A549 (cell line): ENCODE data around the gene CHFR. TPM values are rescaled to one million over a fixed set of nuclear protein-coding genes. Genes with fewer than 3 reads are reported as not detected.

ENCODE experiments used
- ATAC-seq, 2 experiments: fragments of 200-7000 bp in 1 of 2; fragments of >200 bp in 1 of 2; cut with Nextera tagmentation in 1 of 2; cut with Tn5 transposase in 1 of 2; 3 replicates each; pipeline versions ENCODE4 v1.8.0 to v1.9.1; 2018 to 2020; ENCODE audit warnings: mild to moderate bottlenecking in 1 of 2, moderate library complexity in 1 of 2
- CTCF ChIA-PET: fragments of 300-600 bp; sonication (Branson Sonifier 250); formaldehyde crosslinking; extraction: SDS; loops from one replicate; lab custom pipeline; 2021; ENCODE audit warnings: antibody characterized with exemption, inconsistent platforms; lab: Yijun Ruan, JAX
- POLR2A ChIA-PET: fragments of 350-600 bp; formaldehyde crosslinking; extraction: SDS; loops from one replicate; lab custom pipeline; 2021; ENCODE audit warnings: antibody characterized with exemption, inconsistent platforms; lab: Yijun Ruan, JAX
- DNase-seq, 2 experiments: peaks; one replicate each; pipeline versions ENCODE4 v3.0.0 to v3.0.0-alpha.2; 2011 to 2016; ENCODE audit warnings: low read depth in 1 of 2, low spot score in 1 of 2
- FAIRE-seq: peaks from 2 replicates; lab custom pipeline; 2011; peaks lifted over from hg19 to GRCh38; lab: Jason Lieb, UNC
- H3K27ac ChIP-seq, 2 experiments: fragments of >200 bp; sonication (Bioruptor Twin); formaldehyde crosslinking; 3 replicates each; pipeline ENCODE4 v1.5.1; 2016 to 2017
- H3K4me1 ChIP-seq: fragments of >200 bp; sonication (Bioruptor Twin); formaldehyde crosslinking; 3 replicates; pipeline ENCODE4 v1.6.1; 2016
- H3K4me2 ChIP-seq: fragments of >200 bp; sonication (Bioruptor Twin); formaldehyde crosslinking; 3 replicates; pipeline ENCODE4 v1.6.1; 2016
- H3K4me3 ChIP-seq: fragments of >200 bp; sonication (Bioruptor Twin); formaldehyde crosslinking; 3 replicates; pipeline ENCODE4 v1.5.1; 2016
- H3K9me3 ChIP-seq: fragments of >200 bp; sonication (Bioruptor Twin); formaldehyde crosslinking; 3 replicates; pipeline ENCODE4 v1.6.1; 2016
- BCL3 ChIP-seq: fragments of >200 bp; sonication (Bioruptor Twin); formaldehyde crosslinking; IDR thresholded peaks from 3 replicates; pipeline ENCODE4 v1.6.1; 2016
- EP300 ChIP-seq, 2 experiments: fragments of >200 bp; sonication (Bioruptor Twin); formaldehyde crosslinking; IDR thresholded peaks; 2 replicates in 1 of 2; 3 replicates in 1 of 2; pipeline ENCODE4 v1.6.1; 2016 to 2017
- GATA3 ChIP-seq: IDR thresholded peaks from 2 replicates; pipeline ENCODE4 v1.6.1; 2012; ENCODE audit warnings: borderline replicate concordance
- HOXB13 ChIP-seq: fragments of 250-450 bp; sonication (Bioruptor Pico); IDR thresholded peaks from 2 replicates; pipeline ENCODE4 v1.5.0; 2020; ENCODE audit warnings: low read depth, mild to moderate bottlenecking, moderate library complexity
- JUN ChIP-seq, 2 experiments: fragments of >200 bp; sonication (Bioruptor Twin); formaldehyde crosslinking; IDR thresholded peaks; 2 replicates in 1 of 2; 3 replicates in 1 of 2; pipeline ENCODE4 v1.6.1; 2016 to 2017
- KDM1A ChIP-seq: fragments of 200-600 bp; sonication (generic); IDR thresholded peaks from 2 replicates; pipeline ENCODE4 v1.6.1; 2016; ENCODE audit warnings: low read depth, mild to moderate bottlenecking
- MAFK ChIP-seq: fragments of 450-650 bp; IDR thresholded peaks from 2 replicates; pipeline ENCODE4 v1.6.1; 2014; ENCODE audit not compliant: partially characterized antibody
- MYC ChIP-seq: IDR thresholded peaks from 2 replicates; pipeline ENCODE4 v1.6.1; 2012; ENCODE audit warnings: mild to moderate bottlenecking, inconsistent platforms, low read length, improper control_type of control experiment, borderline replicate concordance
- NFE2L2 ChIP-seq: fragments of 150-350 bp; conservative IDR thresholded peaks from 2 replicates; pipeline ENCODE4 v1.6.1; 2014; ENCODE audit warnings: low read length
- PBX3 ChIP-seq: IDR thresholded peaks from 2 replicates; pipeline ENCODE4 v1.6.1; 2012
- PHF8 ChIP-seq: fragments of 200-600 bp; sonication (generic); IDR thresholded peaks from 2 replicates; pipeline ENCODE4 v1.6.1; 2016; ENCODE audit warnings: low read depth, mild to moderate bottlenecking, antibody characterized with exemption, moderate library complexity, borderline replicate concordance
- POLR2AphosphoS2 ChIP-seq: conservative IDR thresholded peaks from 2 replicates; pipeline ENCODE4 v1.6.1; 2012; ENCODE audit warnings: low read length, improper control_type of control experiment, inconsistent platforms
- RAD21 ChIP-seq, 2 experiments: fragments of >200 bp in 1 of 2; sonication (Bioruptor Twin) in 1 of 2; formaldehyde crosslinking in 1 of 2; IDR thresholded peaks in 1 of 2; conservative IDR thresholded peaks in 1 of 2; 2 replicates in 1 of 2; 3 replicates in 1 of 2; pipeline ENCODE4 v1.6.1; 2012 to 2018; ENCODE audit warnings: inconsistent platforms in 1 of 2
- SREBF2 ChIP-seq: fragments of 450-650 bp; IDR thresholded peaks from 2 replicates; pipeline ENCODE4 v1.6.1; 2014; ENCODE audit warnings: mild to moderate bottlenecking, moderate library complexity
- USF2 ChIP-seq: fragments of 450-650 bp; IDR thresholded peaks from 2 replicates; pipeline ENCODE4 v1.6.1; 2014; ENCODE audit warnings: antibody characterized with exemption
- WGBS: methylation state at CpG from one replicate; pipeline ENCODE4 v1.1.6; 2017; ENCODE audit errors: missing lambda C conversion rate; 5-methylcytosine and 5-hydroxymethylcytosine counted together
- polyA plus RNA-seq, 4 experiments: library from polyadenylated mRNA; depleted of rRNA in 3 of 4; stranded (reverse); fragments of >200 nt; fragmentation: RNase III in 1 of 4; extraction: RNeasy Plus Mini Kit Qiagen cat#74134 plus additional on column Dnase treatment in 1 of 4; gene quantifications; 2 replicates in 3 of 4; 3 replicates in 1 of 4; pipeline ENCODE4 v1.2.3, GENCODE V29; 2011 to 2017
- TF ChIP-seq, protein P1 (sequence below): fragments of >200 bp; sonication (Bioruptor Twin); formaldehyde crosslinking; IDR thresholded peaks from 3 replicates; pipeline ENCODE4 v1.5.1; 2016
- TF ChIP-seq, protein P2 (sequence below): fragments of 150-350 bp; IDR thresholded peaks from 2 replicates; pipeline ENCODE4 v1.6.1; 2014; ENCODE audit warnings: low read depth, mild to moderate bottlenecking, low read length

CHFR gene
- polyA plus RNA-seq, 2 of the 4 experiments (the other 2 are of a cell fraction): 20.9 to 38.8 TPM

DNA sequence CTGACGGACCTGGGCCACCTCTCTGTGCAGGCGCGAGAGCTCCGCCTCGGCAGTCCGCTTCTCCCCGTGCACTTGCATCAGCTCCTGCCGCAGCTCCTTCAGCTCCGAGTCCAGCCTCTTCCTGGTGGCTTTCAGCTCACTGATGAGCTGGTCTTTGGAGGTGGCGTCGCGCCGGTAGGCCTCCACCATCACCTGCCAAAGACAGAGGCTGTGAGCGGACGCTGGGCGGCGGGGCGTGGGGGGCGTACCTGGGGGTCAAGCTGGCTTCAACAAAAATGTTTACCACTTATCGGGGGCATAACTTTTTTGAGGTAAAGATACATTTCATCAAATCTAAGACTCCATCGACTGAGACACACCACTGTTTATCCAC, 98.3 kb downstream of the CHFR start:
- Histone ChIP-seq H3K9me3 (no peaks in the 10 kb centered on the region), H3K4me1 (no peaks in the 10 kb centered on the region), H3K4me2 (no peak overlapping the region), H3K4me3 (no peak overlapping the region), H3K27ac (no peak overlapping the region)
- ChIA-PET POLR2A (no interaction called here), CTCF (interaction anchor here (1.0 to 1.6 kb wide), 4 partner anchors 12 to 22 kb away, joined by 3 to 4 read pairs (median 4); no protein-coding TSS in a partner anchor)
- 88% methylated on average over 21 of the region's 21 CpGs for WGBS
- ATAC-seq (no peak; a peak in 1 of 6 replicates), FAIRE-seq (no peak), DNase-seq (no peak)
- TF ChIP-seq, protein P1, sequence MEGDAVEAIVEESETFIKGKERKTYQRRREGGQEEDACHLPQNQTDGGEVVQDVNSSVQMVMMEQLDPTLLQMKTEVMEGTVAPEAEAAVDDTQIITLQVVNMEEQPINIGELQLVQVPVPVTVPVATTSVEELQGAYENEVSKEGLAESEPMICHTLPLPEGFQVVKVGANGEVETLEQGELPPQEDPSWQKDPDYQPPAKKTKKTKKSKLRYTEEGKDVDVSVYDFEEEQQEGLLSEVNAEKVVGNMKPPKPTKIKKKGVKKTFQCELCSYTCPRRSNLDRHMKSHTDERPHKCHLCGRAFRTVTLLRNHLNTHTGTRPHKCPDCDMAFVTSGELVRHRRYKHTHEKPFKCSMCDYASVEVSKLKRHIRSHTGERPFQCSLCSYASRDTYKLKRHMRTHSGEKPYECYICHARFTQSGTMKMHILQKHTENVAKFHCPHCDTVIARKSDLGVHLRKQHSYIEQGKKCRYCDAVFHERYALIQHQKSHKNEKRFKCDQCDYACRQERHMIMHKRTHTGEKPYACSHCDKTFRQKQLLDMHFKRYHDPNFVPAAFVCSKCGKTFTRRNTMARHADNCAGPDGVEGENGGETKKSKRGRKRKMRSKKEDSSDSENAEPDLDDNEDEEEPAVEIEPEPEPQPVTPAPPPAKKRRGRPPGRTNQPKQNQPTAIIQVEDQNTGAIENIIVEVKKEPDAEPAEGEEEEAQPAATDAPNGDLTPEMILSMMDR: no peak
- TF ChIP-seq SREBF2 (no peak), EP300 (IDR thresholded peaks at IDR 0.05) (no peak), PBX3 (no peak), PHF8 (no peak), JUN (IDR thresholded peaks at IDR 0.05) (no peak), BCL3 (no peak)

DNA sequence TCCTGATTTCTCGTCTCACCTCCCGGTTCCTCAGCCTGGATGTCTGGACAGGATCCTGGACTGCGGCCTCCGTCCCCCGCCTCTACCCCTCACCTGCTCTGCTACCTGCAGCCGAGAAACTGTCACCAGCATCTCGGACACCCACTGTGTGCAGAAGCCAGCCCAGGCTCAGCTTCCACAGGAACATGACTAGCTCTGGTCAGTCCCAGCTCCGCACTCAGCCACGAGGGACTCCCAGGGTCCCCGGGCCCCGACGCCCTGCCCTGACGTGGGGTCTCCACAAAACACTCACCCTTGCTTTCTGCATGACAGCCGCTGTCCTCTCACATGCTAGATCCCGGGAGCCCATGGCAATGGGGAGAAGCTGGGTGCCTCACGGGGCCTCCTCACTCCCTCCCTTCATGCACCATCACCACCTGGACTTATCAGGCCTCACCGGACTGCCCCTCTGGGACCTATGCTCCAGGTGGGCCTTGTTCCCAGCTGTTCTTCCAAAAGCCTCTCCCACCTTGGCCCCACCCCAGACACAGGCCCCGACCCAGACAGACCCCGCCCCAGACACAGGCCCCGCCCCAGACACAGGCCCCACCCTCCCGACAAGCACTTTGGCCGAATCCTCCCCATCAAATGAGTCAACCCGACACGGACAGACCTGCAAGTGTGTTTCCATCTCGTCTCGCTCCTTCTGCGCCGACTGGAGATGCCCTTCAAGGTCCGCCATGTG, 98.9 kb downstream of the CHFR start:
- no peak for FAIRE-seq

More for the DNA sequence above, 98.9 kb downstream of the CHFR start:
- Histone ChIP-seq H3K27ac (no peak overlapping the region), H3K4me1 (no peaks in the 10 kb centered on the region), H3K4me3 (no peak overlapping the region), H3K9me3 (no peaks in the 10 kb centered on the region), H3K4me2 (no peak overlapping the region)
- DNase-seq (peak in 1 of 2 experiments; percentile 33), ATAC-seq (peak in 1 of 2 experiments; percentile 62; a peak in 4 of 6 replicates)
- no peak for TF ChIP-seq MAFK
- TF ChIP-seq RAD21 (conservative IDR thresholded peaks at IDR 0.05 in 1 of 2, IDR thresholded peaks at IDR 0.05 in 1 of 2): no peak
- TF ChIP-seq, protein P2, sequence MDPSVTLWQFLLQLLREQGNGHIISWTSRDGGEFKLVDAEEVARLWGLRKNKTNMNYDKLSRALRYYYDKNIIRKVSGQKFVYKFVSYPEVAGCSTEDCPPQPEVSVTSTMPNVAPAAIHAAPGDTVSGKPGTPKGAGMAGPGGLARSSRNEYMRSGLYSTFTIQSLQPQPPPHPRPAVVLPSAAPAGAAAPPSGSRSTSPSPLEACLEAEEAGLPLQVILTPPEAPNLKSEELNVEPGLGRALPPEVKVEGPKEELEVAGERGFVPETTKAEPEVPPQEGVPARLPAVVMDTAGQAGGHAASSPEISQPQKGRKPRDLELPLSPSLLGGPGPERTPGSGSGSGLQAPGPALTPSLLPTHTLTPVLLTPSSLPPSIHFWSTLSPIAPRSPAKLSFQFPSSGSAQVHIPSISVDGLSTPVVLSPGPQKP: no peak
- TF ChIP-seq HOXB13 (CRISPR knock-in tag): no peak
- no peak for TF ChIP-seq MYC
- TF ChIP-seq, protein P1: no peak
- TF ChIP-seq GATA3: no peak
- TF ChIP-seq NFE2L2: no peak
- TF ChIP-seq USF2: no peak
- no peak for TF ChIP-seq KDM1A
- no peak for TF ChIP-seq PBX3
- no peak for TF ChIP-seq POLR2AphosphoS2
- 98% methylated on average over 23 of the region's 29 CpGs for WGBS
- CTCF ChIA-PET: interaction anchor here (1.0 to 1.6 kb wide), 4 partner anchors 11 to 22 kb away, joined by 3 to 4 read pairs (median 4); no protein-coding TSS in a partner anchor
- POLR2A ChIA-PET: no interaction called here
